ENCODE data around the gene NDUFS3.
A peak's percentile ranks its signal among the peaks of the same experiment; 100 is the strongest.

NDUFS3 gene

GRCh38 chr11:47534704-47535251 is 44.1 kb upstream of the NDUFS3 start:
- no peak overlapping the region for H3K4me2 ChIP-seq (ENCODE audit: low read length)
- H3K27ac ChIP-seq (ENCODE audit: low read depth, low read length, poor library complexity, severe bottlenecking): no peak overlapping the region
- H3K36me3 ChIP-seq (ENCODE audit: insufficient read depth, low read length): peaks cover 16% of the 10 kb centered on the region; the same call in 1 of the 2 replicates
- H3K9ac ChIP-seq (ENCODE audit: low read length): no peak overlapping the region
- peaks cover 44% of the 10 kb centered on the region for H3K4me1 ChIP-seq (ENCODE audit: insufficient read depth, low read length, severe bottlenecking)
- no peak overlapping the region for H2AFZ ChIP-seq (ENCODE audit: low read length)
- TF ChIP-seq CTCF (IDR thresholded peaks at IDR 0.05; ENCODE audit: low read length): no peak
- no peak for TF ChIP-seq EZH2 (IDR thresholded peaks at IDR 0.05; ENCODE audit: borderline replicate concordance, low read length)
- peaks cover 7% of the 10 kb centered on the region; the same call in 1 of the 2 replicates for H4K20me1 ChIP-seq (ENCODE audit: insufficient read depth, low read length)
- peaks cover 100% of the 10 kb centered on the region for H3K79me2 ChIP-seq (ENCODE audit: insufficient read depth, low read length)
- H3K9me3 ChIP-seq (ENCODE audit: low read length): no peaks in the 10 kb centered on the region
- no peaks in the 10 kb centered on the region for H3F3A ChIP-seq (ENCODE audit: insufficient read depth, low read length)
- no peaks in the 10 kb centered on the region for H3K9me2 ChIP-seq (ENCODE audit: low read depth, low read length)
- H3K4me3 ChIP-seq (ENCODE audit: low read depth, low read length, poor library complexity, severe bottlenecking): no peak overlapping the region
- no peaks in the 10 kb centered on the region for H3K27me3 ChIP-seq (ENCODE audit: insufficient read depth, low read length)

DNA sequence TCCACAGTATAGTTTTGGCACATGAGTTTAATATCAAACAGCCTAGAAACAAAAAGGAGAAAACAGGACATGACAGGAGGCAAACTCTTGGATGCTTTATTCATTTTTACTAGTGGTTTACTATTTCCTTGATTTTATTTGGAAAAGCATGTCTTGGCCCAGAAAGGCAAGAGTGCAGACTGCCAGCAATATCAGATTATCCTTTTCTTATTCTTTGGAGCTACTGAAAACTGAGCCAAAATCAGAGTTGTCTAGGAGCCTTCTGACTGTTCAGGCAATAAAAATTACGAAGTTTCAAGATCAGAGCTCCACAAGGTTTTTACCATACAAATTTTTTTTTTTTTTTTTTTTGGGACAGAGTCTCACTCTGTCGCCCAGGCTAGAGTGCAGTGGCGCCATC is 42.0 kb upstream of the NDUFS3 start:
- no peaks in the 10 kb centered on the region for H3K9me2 ChIP-seq (ENCODE audit: low read depth, low read length)
- no peak overlapping the region for H3K27ac ChIP-seq (ENCODE audit: low read depth, low read length, poor library complexity, severe bottlenecking)
- H3K9me3 ChIP-seq (ENCODE audit: low read length): no peaks in the 10 kb centered on the region
- H3K9ac ChIP-seq (ENCODE audit: low read length): no peak overlapping the region
- H3K36me3 ChIP-seq (ENCODE audit: insufficient read depth, low read length): peaks cover 16% of the 10 kb centered on the region; the same call in 1 of the 2 replicates
- TF ChIP-seq CTCF (IDR thresholded peaks at IDR 0.05; ENCODE audit: low read length) (no peak), EZH2 (IDR thresholded peaks at IDR 0.05; ENCODE audit: borderline replicate concordance, low read length) (no peak)
- peaks cover 99% of the 10 kb centered on the region for H3K79me2 ChIP-seq (ENCODE audit: insufficient read depth, low read length)
- peaks cover 7% of the 10 kb centered on the region; the same call in 1 of the 2 replicates for H4K20me1 ChIP-seq (ENCODE audit: insufficient read depth, low read length)
- H3K27me3 ChIP-seq (ENCODE audit: insufficient read depth, low read length): no peaks in the 10 kb centered on the region
- peaks cover 60% of the 10 kb centered on the region for H3K4me1 ChIP-seq (ENCODE audit: insufficient read depth, low read length, severe bottlenecking)
- H3F3A ChIP-seq (ENCODE audit: insufficient read depth, low read length): no peaks in the 10 kb centered on the region
- H3K4me2 ChIP-seq (ENCODE audit: low read length): no peak overlapping the region
- H2AFZ ChIP-seq (ENCODE audit: low read length): no peak overlapping the region
- no peak overlapping the region for H3K4me3 ChIP-seq (ENCODE audit: low read depth, low read length, poor library complexity, severe bottlenecking)

DNA sequence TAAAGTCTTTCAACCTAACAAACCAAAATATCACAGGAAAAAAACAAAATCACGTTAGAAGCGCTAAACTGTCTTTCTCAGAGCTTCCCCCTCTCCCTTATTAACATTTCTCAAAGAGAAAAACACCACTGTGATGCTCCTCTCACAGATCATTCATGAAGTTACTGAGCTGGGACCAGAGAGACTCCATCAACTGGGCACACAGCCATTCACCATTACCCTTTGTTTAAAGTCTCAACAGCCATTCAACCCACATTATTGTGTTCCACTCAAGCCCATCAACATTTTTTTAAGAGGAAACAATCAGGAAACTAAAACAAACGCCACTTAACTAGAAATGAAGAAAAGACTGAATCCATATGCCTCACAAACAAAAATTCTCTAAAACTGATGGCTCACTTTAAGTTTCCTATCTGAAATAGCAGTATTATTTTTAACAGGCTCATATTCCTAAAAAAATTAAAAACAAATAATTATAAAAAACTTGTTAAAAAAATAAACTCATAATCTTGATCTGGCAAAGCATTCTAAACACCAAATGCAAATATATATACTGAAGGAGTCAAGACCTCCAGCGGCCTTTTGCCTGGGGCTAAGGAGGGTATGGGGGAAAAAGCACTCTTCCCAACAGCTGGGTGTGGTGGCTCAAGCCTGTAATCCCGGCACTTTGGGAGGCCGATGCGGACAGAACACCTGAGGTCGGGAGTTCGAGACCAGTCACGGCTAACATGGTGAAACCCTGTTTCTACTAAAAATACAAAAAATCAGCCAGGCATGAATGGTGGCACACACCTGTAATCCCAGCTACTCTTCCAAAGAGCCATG is 39.9 kb upstream of the NDUFS3 start:
- Histone ChIP-seq H4K20me1 (ENCODE audit: insufficient read depth, low read length) (peaks cover 3% of the 10 kb centered on the region; the same call in 1 of the 2 replicates), H3K36me3 (ENCODE audit: insufficient read depth, low read length) (peaks cover 23% of the 10 kb centered on the region; the same call in 1 of the 2 replicates), H2AFZ (ENCODE audit: low read length) (no peak overlapping the region), H3K27me3 (ENCODE audit: insufficient read depth, low read length) (no peaks in the 10 kb centered on the region), H3K4me1 (ENCODE audit: insufficient read depth, low read length, severe bottlenecking) (peaks cover 52% of the 10 kb centered on the region), H3F3A (ENCODE audit: insufficient read depth, low read length) (no peaks in the 10 kb centered on the region), H3K27ac (ENCODE audit: low read depth, low read length, poor library complexity, severe bottlenecking) (peak overlapping the region; percentile 35), H3K4me2 (ENCODE audit: low read length) (no peak overlapping the region; the same call in 1 of the 2 replicates), H3K79me2 (ENCODE audit: insufficient read depth, low read length) (peaks cover 99% of the 10 kb centered on the region), H3K9ac (ENCODE audit: low read length) (no peak overlapping the region), H3K9me2 (ENCODE audit: low read depth, low read length) (no peaks in the 10 kb centered on the region), H3K9me3 (ENCODE audit: low read length) (no peaks in the 10 kb centered on the region), H3K4me3 (ENCODE audit: low read depth, low read length, poor library complexity, severe bottlenecking) (no peak overlapping the region)
- no peak for TF ChIP-seq EZH2 (IDR thresholded peaks at IDR 0.05; ENCODE audit: borderline replicate concordance, low read length)
- TF ChIP-seq CTCF (IDR thresholded peaks at IDR 0.05; ENCODE audit: low read length): no peak
